Prostate gland (tissue), 2 donors: ENCODE measurements around the gene DNAJB8. TPM values are rescaled to one million over a fixed set of nuclear protein-coding genes. Genes with fewer than 3 reads are reported as not detected.

ENCODE experiments used
- DNase-seq: peaks from one replicate; pipeline ENCODE4 v3.0.0-alpha.2; 2019; ENCODE audit warnings: low spot score
- H3K27ac ChIP-seq, 2 donors: fragments of 200-600 bp; sonication (generic); 2 replicates each; pipeline ENCODE4 v1.5.1; 2017 to 2019
- H3K27me3 ChIP-seq: fragments of 200-600 bp; sonication (generic); replicated peaks from 2 replicates; pipeline ENCODE4 v1.5.1; 2019; ENCODE audit not compliant: insufficient read depth
- H3K36me3 ChIP-seq, 2 donors: fragments of 200-600 bp; sonication (generic); 1 replicate in 1 of 2; 2 replicates in 1 of 2; pipeline versions ENCODE4 v1.5.1 to v1.8.1; 2017 to 2019
- H3K4me1 ChIP-seq: fragments of 200-600 bp; sonication (generic); replicated peaks from 2 replicates; pipeline ENCODE4 v1.5.1; 2019
- H3K4me3 ChIP-seq, 2 donors: fragments of 200-600 bp; sonication (generic); 2 replicates each; pipeline ENCODE4 v1.5.1; 2017 to 2019
- H3K9me3 ChIP-seq: fragments of 200-600 bp; sonication (generic); 2 replicates; pipeline ENCODE4 v1.5.1; 2017
- CTCF ChIP-seq, 4 experiments: fragments of 200-600 bp in 2 of 4; fragments of 450-650 bp in 2 of 4; sonication (generic) in 2 of 4; IDR thresholded peaks; 1 replicate in 3 of 4; 2 replicates in 1 of 4; pipeline ENCODE4 v1.5.1; 2016 to 2019; ENCODE audit warnings: antibody characterized with exemption in 4 of 4, mild to moderate bottlenecking in 2 of 4, moderate library complexity in 2 of 4
- POLR2A ChIP-seq: fragments of 450-650 bp; IDR thresholded peaks from one replicate; pipeline ENCODE4 v1.6.1; 2016; ENCODE audit warnings: antibody characterized with exemption, mild to moderate bottlenecking
- POLR2AphosphoS5 ChIP-seq: sonication (generic); formaldehyde crosslinking; IDR thresholded peaks from one replicate; pipeline ENCODE4 v1.6.1; 2017; ENCODE audit warnings: antibody characterized with exemption
- WGBS: methylation state at CpG from one replicate; pipeline ENCODE4 v1.1.5; 2018; 5-methylcytosine and 5-hydroxymethylcytosine counted together
- intact Hi-C: fragments of 100-400 bp; cut with DNase I; formaldehyde crosslinking; loops from one replicate; pipeline ENCODE4 v1.14.2; 2022
- total RNA-seq, 2 donors: library from RNA; depleted of rRNA; stranded (reverse); fragments of >200 nt; gene quantifications; one replicate each; pipeline ENCODE4 v1.1.0, GENCODE V29; 2016

DNAJB8 gene
- total RNA-seq, 2 donors from 2014 or later = 3.2 TPM; not detected in 1

- H3K27me3 ChIP-seq = no peaks in the 10 kb centered on the region
- H3K27ac ChIP-seq = peak overlapping the region; percentile 61 to 72
- TF ChIP-seq POLR2AphosphoS5 (no peak), CTCF (IDR thresholded peaks at IDR 0.05) (no peak), POLR2A (no peak)
- peak; percentile 54 for DNase-seq
- H3K9me3 ChIP-seq = no peaks in the 10 kb centered on the region
- H3K4me3 ChIP-seq = peak overlapping the region; percentile 36 to 44
- 23% methylated on average over 26 of the region's 43 CpGs for WGBS
- no peaks in the 10 kb centered on the region for H3K36me3 ChIP-seq
- intact Hi-C loops = no loop called here
- H3K4me1 ChIP-seq = peaks cover 4% of the 10 kb centered on the region
These were observed 34.3 kb downstream of the DNAJB8 start for GRCh38 chr3:128432301-128432970.

DNA sequence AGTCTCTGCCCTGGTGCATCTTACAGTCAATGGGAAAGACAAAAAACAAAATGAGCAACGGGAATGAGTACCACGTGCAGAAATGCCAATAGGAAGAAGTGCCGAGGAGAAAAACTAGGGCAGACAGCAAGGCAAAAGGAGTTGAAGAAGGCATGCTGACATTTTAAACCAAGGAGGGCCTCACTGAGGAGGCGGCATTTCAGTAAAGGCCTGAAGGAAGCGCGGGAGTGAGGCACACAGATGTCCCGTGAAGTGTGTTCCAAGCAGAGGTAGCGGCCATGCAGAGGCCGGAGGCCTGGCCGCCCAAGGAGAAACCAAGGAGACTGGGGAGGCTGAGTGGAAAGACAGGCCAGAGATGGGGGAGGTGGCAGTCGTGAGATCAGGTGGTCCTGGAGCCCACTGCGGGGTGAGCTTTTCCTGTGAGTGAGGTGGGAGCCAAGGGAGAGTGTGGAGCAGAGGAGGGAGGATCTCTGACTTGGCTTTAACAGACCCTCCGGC lies 34.8 kb downstream of the DNAJB8 start:
- H3K36me3 ChIP-seq = no peaks in the 10 kb centered on the region
- no peaks in the 10 kb centered on the region for H3K27me3 ChIP-seq
- H3K4me1 ChIP-seq = peaks cover 4% of the 10 kb centered on the region
- DNase-seq = no peak
- WGBS = 83% methylated on average over 13 of the region's 13 CpGs
- no peaks in the 10 kb centered on the region for H3K9me3 ChIP-seq
- H3K4me3 ChIP-seq = peak overlapping the region; percentile 36 to 44
- intact Hi-C loops = no loop called here
- TF ChIP-seq CTCF (IDR thresholded peaks at IDR 0.05) (no peak), POLR2A (no peak), POLR2AphosphoS5 (no peak)
- H3K27ac ChIP-seq = peak overlapping the region; percentile 61 to 72

DNA sequence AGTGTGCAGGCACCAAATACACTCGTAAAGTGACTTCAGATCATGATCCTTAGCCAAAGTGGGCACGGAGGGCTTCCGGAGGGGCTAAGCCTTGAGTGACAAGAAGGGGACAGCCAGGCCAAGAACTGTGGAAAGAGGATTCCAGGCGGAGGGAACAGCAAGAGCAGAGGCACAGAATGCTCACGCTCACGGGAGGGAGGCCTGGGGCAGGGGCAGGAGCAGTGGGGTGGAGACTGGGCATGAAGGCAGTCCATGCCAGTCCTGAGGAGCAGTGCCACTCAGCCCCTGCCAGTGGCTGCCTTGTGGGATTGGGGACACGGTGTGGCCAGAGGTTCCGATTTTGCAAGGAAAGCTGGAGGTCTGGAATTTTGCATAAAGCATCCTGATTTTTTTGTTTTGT lies 36.0 kb downstream of the DNAJB8 start:
- intact Hi-C loops = no loop called here
- no peaks in the 10 kb centered on the region for H3K36me3 ChIP-seq
- no peak for DNase-seq
- peaks cover 4% of the 10 kb centered on the region for H3K4me1 ChIP-seq
- no peaks in the 10 kb centered on the region for H3K27me3 ChIP-seq
- WGBS = 88% methylated on average over 8 of the region's 8 CpGs
- no peak for TF ChIP-seq CTCF (IDR thresholded peaks at IDR 0.05)
- TF ChIP-seq POLR2AphosphoS5 = no peak
- TF ChIP-seq POLR2A = no peak
- H3K27ac ChIP-seq = no peak overlapping the region
- H3K9me3 ChIP-seq = no peaks in the 10 kb centered on the region
- H3K4me3 ChIP-seq = no peak overlapping the region

DNA sequence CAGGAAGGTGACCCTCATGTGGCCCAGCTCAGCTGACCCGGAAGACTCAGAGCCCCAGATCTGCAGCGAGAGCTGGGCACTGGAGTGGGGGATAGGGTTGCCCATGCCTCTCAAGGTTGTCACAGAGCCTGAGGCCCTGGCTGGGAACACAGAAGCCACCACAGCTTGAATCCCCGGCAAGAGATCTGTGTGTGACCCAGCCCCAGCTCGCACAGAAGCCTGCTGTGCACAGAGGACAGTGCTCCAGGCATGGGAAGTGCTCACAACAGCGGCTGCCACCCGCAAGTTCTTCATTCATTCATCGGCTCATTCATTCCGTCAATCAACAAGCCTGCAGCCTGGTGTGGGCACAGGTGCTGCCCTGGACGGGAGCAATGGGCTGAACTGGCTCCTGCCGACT lies 36.4 kb downstream of the DNAJB8 start:
- intact Hi-C loops = no loop called here

More for the DNA sequence above, 36.4 kb downstream of the DNAJB8 start:
- no peak for DNase-seq
- Histone ChIP-seq H3K36me3 (no peaks in the 10 kb centered on the region), H3K27ac (no peak overlapping the region), H3K4me3 (no peak overlapping the region), H3K9me3 (no peaks in the 10 kb centered on the region), H3K4me1 (peaks cover 4% of the 10 kb centered on the region), H3K27me3 (no peaks in the 10 kb centered on the region)
- TF ChIP-seq CTCF (IDR thresholded peaks at IDR 0.05) (no peak), POLR2A (no peak), POLR2AphosphoS5 (no peak)
- WGBS = 82% methylated on average over 10 of the region's 10 CpGs
